ENCODE data around the gene ATP5IF1. TPM values are rescaled to one million over a fixed set of nuclear protein-coding genes. Genes with fewer than 3 reads are reported as not detected.

ATP5IF1 gene
- total and polyA plus RNA-seq, 9 of the 15 experiments (the other 6 are each of a cell fraction or from before 2014, with no cell fraction given), result 292 to 1,422 (median 388) TPM

- 0 out of 2 replicates have a peak, but pooled peaks have one; percentile 3 for TF ChIP-seq THRB (CRISPR knock-in tag; conservative IDR thresholded peaks at IDR 0.05)
- TF ChIP-seq DPF2 (IDR thresholded peaks at IDR 0.05), result no peak
- TF ChIP-seq ARID4B (CRISPR knock-in tag; IDR thresholded peaks at IDR 0.05), result 0 out of 2 replicates have a peak, but pooled peaks have one; percentile 25
- TF ChIP-seq NFXL1 (CRISPR knock-in tag; IDR thresholded peaks at IDR 0.05), result 0 out of 2 replicates have a peak, but pooled peaks have one; percentile 51
- TF ChIP-seq ZBTB9 (CRISPR knock-in tag; IDR thresholded peaks at IDR 0.05), result peak; percentile 32; the same call in 1 of the 2 replicates
- TF ChIP-seq ATF3 (IDR thresholded peaks at IDR 0.05), result no peak
- TF ChIP-seq ATF3 (CRISPR knock-in tag; conservative IDR thresholded peaks at IDR 0.05), result 0 out of 2 replicates have a peak, but pooled peaks have one; percentile 4
- TF ChIP-seq NR2C1 (IDR thresholded peaks at IDR 0.05), result peak; percentile 11; the same call in 1 of the 2 replicates
- no peak for TF ChIP-seq NR2C1 (tag; IDR thresholded peaks at IDR 0.05)
- no peak for TF ChIP-seq XRCC3 (IDR thresholded peaks at IDR 0.05)
- 0 out of 2 replicates have a peak, but pooled peaks have one; percentile 5 for TF ChIP-seq HES1 (IDR thresholded peaks at IDR 0.05; ENCODE audit: low read depth)
- TF ChIP-seq MEF2D (tag; conservative IDR thresholded peaks at IDR 0.05; ENCODE audit: low read depth), result 0 out of 2 replicates have a peak, but pooled peaks have one; percentile 3
- TF ChIP-seq HNRNPLL (IDR thresholded peaks at IDR 0.05; ENCODE audit: low read depth, low read length, poor library complexity, severe bottlenecking), result peak; percentile 41
- TF ChIP-seq CC2D1A (IDR thresholded peaks at IDR 0.05), result no peak
- TF ChIP-seq KDM5B (IDR thresholded peaks at IDR 0.05; ENCODE audit: insufficient replicate concordance, low read depth, low read length), result peak; percentile 17
- TF ChIP-seq POLR2AphosphoS5 (IDR thresholded peaks at IDR 0.05; ENCODE audit: control insufficient read depth, insufficient read depth, low read depth, low read length), result 0 out of 2 replicates have a peak, but pooled peaks have one; percentile 9
- no peak for TF ChIP-seq NFIX (CRISPR knock-in tag; IDR thresholded peaks at IDR 0.05; ENCODE audit: low read depth)
- peak; percentile 3; the same call in 1 of the 2 replicates for TF ChIP-seq PHF8 (IDR thresholded peaks at IDR 0.05; ENCODE audit: borderline replicate concordance, low read length)
- no peak for TF ChIP-seq ZNF197 (CRISPR knock-in tag; IDR thresholded peaks at IDR 0.05; ENCODE audit: low read depth)
These were observed 11.8 kb downstream of the ATP5IF1 start (continued) for GRCh38 chr1:28247612-28248272.

Measured in K562 (cell line).